Thymus (tissue), 11 donors: ENCODE data around the gene PTEN. TPM values are rescaled to one million over a fixed set of nuclear protein-coding genes. Genes with fewer than 3 reads are reported as not detected.
A peak's percentile ranks its signal among the peaks of the same experiment; 100 is the strongest.

Experiments
- DNase-seq, 9 donors: peaks; one replicate each; pipeline ENCODE4 v3.0.0-alpha.2; 2013; ENCODE audit warnings: low spot score in 9 of 9, low read depth in 6 of 9, missing footprints in 1 of 9
- H3K27ac ChIP-seq, 2 donors: one replicate each; pipeline ENCODE4 v1.5.1; 2013; ENCODE audit warnings: control low read depth in 1 of 2, low read depth in 1 of 2, low read length in 1 of 2, mild to moderate bottlenecking in 1 of 2, moderate library complexity in 1 of 2
- H3K27me3 ChIP-seq, 2 donors: one replicate each; pipeline ENCODE4 v1.5.1; 2013; ENCODE audit warnings: low read length in 1 of 2; ENCODE audit not compliant: control insufficient read depth in 2 of 2, insufficient read depth in 1 of 2
- H3K36me3 ChIP-seq, 2 donors: one replicate each; pipeline ENCODE4 v1.5.1; 2013; ENCODE audit warnings: low read length in 1 of 2, mild to moderate bottlenecking in 1 of 2, moderate library complexity in 1 of 2; ENCODE audit not compliant: control insufficient read depth in 2 of 2, insufficient read depth in 2 of 2
- H3K4me1 ChIP-seq, 2 donors: one replicate each; pipeline ENCODE4 v1.5.1; 2013; ENCODE audit warnings: low read length in 2 of 2; ENCODE audit not compliant: control insufficient read depth in 2 of 2, insufficient read depth in 2 of 2
- H3K4me3 ChIP-seq, 2 donors: one replicate each; pipeline ENCODE4 v1.5.1; 2013; ENCODE audit warnings: low read length in 2 of 2, control low read depth in 1 of 2, mild to moderate bottlenecking in 1 of 2
- H3K9me3 ChIP-seq, 2 donors: one replicate each; pipeline ENCODE4 v1.5.1; 2013; ENCODE audit warnings: low read length in 1 of 2, mild to moderate bottlenecking in 1 of 2; ENCODE audit not compliant: control insufficient read depth in 2 of 2, insufficient read depth in 1 of 2
- WGBS: extraction: QIAGEN DNeasy Blood & Tissue Kit; methylation state at CpG from one replicate; pipeline ENCODE4 v1.1.7; 2013; 5-methylcytosine and 5-hydroxymethylcytosine counted together
- polyA plus RNA-seq: library from polyadenylated mRNA; stranded (reverse); fragments of 200-250 nt; gene quantifications from one replicate; pipeline ENCODE4 v1.2.3, GENCODE V29; 2013
- total RNA-seq: library from RNA; stranded (reverse); fragments of 120-200 nt; gene quantifications from one replicate; pipeline ENCODE4 v1.2.4, GENCODE V29; 2013
- donor health status: healthy.

Gene PTEN
- total and polyA plus RNA-seq, 2 donors, result 70.9 to 171 TPM

DNA sequence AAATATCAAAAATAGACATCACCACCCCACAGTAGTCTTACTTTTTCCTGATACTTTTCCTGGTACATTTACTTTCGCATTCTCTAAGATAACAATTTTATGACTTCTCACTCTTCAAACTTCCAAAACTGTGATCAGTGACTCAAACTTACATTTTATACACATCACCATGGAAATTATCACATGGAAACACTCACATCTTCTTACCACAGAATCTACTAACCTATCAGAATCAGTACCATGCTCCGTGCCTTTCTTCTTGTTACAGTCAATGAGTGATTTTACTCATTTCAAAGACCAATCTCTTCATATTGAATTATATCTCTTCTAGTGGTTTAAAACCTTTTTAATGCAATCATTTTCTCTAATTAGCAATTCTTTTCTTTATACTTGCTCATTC, 120.3 kb downstream of the PTEN start:
- H3K36me3 ChIP-seq, result no peaks in the 10 kb centered on the region
- H3K4me1 ChIP-seq, result peaks cover 0 to 5% of the 10 kb centered on the region in 2 donors
- no peak for DNase-seq
- H3K4me3 ChIP-seq, result no peak overlapping the region
- no peaks in the 10 kb centered on the region for H3K9me3 ChIP-seq
- no peak overlapping the region for H3K27ac ChIP-seq
- WGBS, result 97% methylated on average over 2 of the region's 2 CpGs
- no peaks in the 10 kb centered on the region for H3K27me3 ChIP-seq

DNA sequence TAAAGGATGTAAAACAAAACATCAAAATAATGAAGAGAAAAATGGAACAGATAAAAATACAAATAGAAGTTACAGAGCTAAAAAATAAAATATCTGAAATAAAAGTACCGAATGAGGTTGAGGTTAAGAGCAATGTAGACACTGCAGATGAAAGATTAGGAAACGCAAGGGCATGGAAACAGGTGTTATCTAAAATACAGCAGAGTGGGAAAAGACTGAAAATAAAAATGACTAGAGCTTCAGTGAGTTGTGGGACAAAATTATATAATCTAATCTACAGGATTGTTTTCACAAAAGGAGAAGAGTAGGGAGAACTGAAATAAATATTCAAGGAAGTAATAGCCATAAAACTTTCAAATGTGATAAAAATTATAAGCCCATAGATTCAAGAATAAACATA, 123.8 kb downstream of the PTEN start:
- Histone ChIP-seq H3K27ac (no peak overlapping the region), H3K27me3 (no peaks in the 10 kb centered on the region), H3K4me3 (no peak overlapping the region), H3K9me3 (no peaks in the 10 kb centered on the region), H3K4me1 (peaks cover 0 to 5% of the 10 kb centered on the region in 2 donors), H3K36me3 (no peaks in the 10 kb centered on the region)
- WGBS, result 7% methylated on average over 2 of the region's 2 CpGs
- peak in 4 of 9 donors; percentile 6 to 46 (median 10) for DNase-seq

DNA sequence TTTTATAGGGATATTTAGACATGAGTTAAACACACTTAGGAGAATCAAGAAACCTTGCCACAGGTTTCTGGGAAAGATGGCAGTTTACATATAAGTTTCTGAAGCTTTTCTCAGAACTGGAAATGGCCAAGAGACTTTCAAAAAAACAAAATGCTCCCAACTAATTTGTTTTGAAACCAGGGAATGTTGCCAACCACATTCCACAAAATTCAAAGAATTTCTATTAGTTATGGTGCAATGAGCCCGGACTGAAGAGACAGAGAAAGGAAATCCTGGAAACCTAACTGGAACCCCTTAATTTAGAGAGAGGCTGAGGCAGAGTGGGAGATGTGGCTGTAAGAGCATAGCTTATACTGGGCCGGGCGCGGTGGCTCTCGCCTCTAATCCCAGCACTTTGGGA, 128.5 kb downstream of the PTEN start:
- Histone ChIP-seq H3K36me3 (no peaks in the 10 kb centered on the region), H3K4me3 (no peak overlapping the region), H3K9me3 (peaks cover 0 to under 1% of the 10 kb centered on the region in 2 donors), H3K27me3 (no peaks in the 10 kb centered on the region), H3K4me1 (peaks cover 0 to 5% of the 10 kb centered on the region in 2 donors), H3K27ac (no peak overlapping the region)
- 97% methylated on average over 5 of the region's 5 CpGs for WGBS
- DNase-seq, result no peak

DNA sequence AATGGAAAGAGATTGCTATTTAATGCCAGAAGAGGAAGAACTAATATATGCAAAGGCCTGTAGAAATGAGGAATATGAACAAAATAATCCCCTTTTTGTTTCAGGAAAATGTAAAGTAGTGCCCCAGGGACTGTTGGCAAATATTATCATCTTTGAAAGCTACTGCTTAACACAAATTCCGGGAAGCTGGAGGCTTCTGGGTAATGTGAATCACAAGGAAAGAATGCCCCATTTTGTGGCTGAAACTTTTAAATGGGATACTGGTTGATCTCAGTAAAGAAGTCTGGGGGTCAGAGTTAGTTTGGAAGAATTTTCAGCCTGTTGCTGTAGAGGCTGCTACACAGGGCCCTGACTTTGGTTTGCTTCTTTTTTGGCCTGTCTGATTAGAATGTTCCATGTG, 141.0 kb downstream of the PTEN start:
- no peak overlapping the region for H3K27ac ChIP-seq
- no peaks in the 10 kb centered on the region for H3K4me1 ChIP-seq
- H3K4me3 ChIP-seq, result no peak overlapping the region
- WGBS, result 100% methylated on average over 1 of the region's 1 CpG
- no peaks in the 10 kb centered on the region for H3K9me3 ChIP-seq
- H3K36me3 ChIP-seq, result no peaks in the 10 kb centered on the region
- H3K27me3 ChIP-seq, result no peaks in the 10 kb centered on the region
- no peak for DNase-seq

DNA sequence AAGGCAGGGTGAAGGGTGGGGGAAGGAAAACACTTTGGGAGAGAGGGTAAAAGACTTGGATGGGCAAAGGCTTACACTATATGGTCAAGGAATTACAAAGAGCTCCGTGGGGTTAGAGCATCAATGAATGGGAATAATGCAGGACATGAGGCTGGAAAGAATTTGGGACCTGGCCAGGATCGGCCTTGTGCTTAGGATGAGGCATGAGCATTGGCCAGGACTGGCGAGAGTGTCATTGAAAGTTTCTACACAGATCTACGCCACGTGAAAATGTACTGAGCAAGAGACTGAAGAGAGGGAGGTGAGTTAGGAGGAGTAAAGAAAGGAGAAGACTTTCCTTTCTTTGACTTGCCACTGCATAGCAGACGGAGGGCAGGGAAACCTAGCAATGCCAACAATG, 142.8 kb downstream of the PTEN start:
- 98% methylated on average over 6 of the region's 6 CpGs for whole genome bisulfite sequencing
- Histone ChIP-seq H3K9me3 (no peaks in the 10 kb centered on the region), H3K36me3 (no peaks in the 10 kb centered on the region), H3K27ac (no peak overlapping the region), H3K27me3 (no peaks in the 10 kb centered on the region), H3K4me1 (no peaks in the 10 kb centered on the region), H3K4me3 (no peak overlapping the region)
- no peak for DNase-seq

DNA sequence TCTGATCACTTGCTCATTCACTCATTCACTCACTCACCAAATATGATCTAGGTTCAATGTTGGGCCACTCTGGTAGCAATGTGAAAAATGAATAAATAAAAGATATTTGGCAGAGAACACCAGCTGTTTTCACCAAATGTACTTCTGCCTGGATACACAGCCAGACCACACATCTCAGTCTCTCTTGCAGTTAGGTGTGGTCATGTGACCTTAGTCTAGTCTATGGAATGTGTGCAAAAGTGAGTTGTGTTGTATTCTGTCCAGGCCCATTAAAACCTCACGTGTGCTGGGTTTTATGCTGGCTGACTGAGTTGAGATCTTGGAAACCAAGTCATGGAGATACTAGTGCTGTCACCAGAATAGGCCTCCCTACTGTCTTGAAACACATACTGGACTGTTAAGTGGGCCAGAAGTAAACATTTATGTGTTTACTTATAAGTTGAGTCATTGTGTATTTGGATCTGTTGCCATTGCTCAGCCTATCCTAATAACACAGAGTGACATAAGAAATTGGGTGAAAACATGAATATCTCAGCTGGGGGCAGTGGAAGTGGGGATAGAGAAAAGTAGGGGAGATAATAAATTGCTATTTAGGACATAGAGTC, 145.5 kb downstream of the PTEN start:
- Histone ChIP-seq H3K9me3 (no peaks in the 10 kb centered on the region), H3K27ac (no peak overlapping the region), H3K4me1 (no peaks in the 10 kb centered on the region), H3K36me3 (no peaks in the 10 kb centered on the region), H3K27me3 (no peaks in the 10 kb centered on the region), H3K4me3 (no peak overlapping the region)
- no peak for DNase-seq
- 99% methylated on average over 1 of the region's 1 CpG for WGBS

DNA sequence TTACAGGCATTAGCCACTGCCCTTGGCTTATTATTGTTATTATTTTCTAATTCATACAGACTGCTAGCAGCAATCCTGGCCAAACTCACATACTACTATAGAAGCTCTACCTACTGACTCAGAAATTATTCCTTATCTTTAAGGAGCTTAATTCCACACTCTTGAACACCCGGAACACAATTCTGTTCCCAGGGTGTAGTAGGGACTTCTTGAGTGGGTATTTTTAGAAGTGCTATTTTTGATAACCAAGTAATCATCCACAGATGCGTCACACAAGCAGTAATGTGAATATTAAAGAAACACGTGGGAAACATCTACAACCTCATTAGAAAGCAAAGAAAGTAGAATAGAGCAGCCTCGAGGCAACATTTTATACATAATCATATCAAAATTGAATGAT, 149.2 kb downstream of the PTEN start:
- no peak for DNase-seq
- H3K4me1 ChIP-seq, result no peaks in the 10 kb centered on the region
- no peaks in the 10 kb centered on the region for H3K9me3 ChIP-seq
- no peak overlapping the region for H3K27ac ChIP-seq
- WGBS, result 98% methylated on average over 4 of the region's 4 CpGs
- H3K36me3 ChIP-seq, result no peaks in the 10 kb centered on the region
- H3K27me3 ChIP-seq, result no peaks in the 10 kb centered on the region
- H3K4me3 ChIP-seq, result no peak overlapping the region

DNA sequence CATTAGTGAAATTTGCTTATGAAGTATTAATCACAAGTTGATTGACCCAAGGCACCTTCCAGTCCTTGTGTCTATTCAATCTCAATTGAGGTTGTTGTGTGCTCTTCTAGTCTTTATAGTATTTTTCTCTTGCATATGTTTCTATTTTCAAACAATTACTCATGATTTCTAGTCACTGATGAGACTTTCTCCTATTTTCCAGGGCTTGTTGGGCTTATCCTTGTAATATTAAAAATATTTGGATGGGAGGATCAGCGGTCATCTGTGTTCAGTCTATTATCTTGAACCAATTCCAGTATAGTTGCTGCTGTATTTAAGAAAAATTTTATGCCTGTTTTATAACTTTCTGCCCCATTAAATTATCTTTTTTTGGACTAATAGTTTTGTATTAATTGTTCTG, 154.4 kb downstream of the PTEN start:
- DNase-seq, result no peak
- H3K27me3 ChIP-seq, result no peaks in the 10 kb centered on the region
- 98% methylated on average over 1 of the region's 1 CpG for WGBS
- H3K4me1 ChIP-seq, result no peaks in the 10 kb centered on the region
- no peak overlapping the region for H3K4me3 ChIP-seq
- no peak overlapping the region for H3K27ac ChIP-seq
- H3K36me3 ChIP-seq, result no peaks in the 10 kb centered on the region
- H3K9me3 ChIP-seq, result no peaks in the 10 kb centered on the region

- Histone ChIP-seq H3K27ac (no peak overlapping the region), H3K4me1 (no peaks in the 10 kb centered on the region), H3K4me3 (no peak overlapping the region), H3K9me3 (no peaks in the 10 kb centered on the region), H3K27me3 (no peaks in the 10 kb centered on the region), H3K36me3 (no peaks in the 10 kb centered on the region)
- 100% methylated on average over 1 of the region's 1 CpG for WGBS
- DNase-seq, result no peak
These were observed 156.3 kb downstream of the PTEN start for GRCh38 chr10:88019753-88020152.
